ENCODE data around the gene CLOCK.
A peak's percentile ranks its signal among the peaks of the same experiment; 100 is the strongest.

Gene CLOCK

DNA sequence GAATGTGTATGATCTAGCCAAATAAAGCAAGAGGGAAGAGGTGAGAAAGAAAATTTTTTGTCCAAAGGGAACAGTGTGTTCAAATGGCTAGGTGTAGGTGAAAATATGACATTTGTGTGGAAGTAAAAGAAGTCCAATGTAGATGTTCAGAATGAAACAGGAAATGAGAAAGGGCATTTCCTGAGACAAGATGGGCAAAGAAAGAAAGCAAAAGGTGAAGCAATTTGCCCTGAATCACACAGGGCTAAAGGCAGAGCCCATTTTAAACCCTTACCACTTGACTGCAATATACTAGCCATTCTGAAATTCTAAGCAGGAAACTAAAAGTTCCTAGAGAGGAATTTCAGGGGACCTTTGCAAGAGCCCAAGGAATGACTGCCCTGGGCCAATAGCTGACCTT is 36.0 kb downstream of the CLOCK start:
- Histone ChIP-seq H3K27me3 (ENCODE audit: insufficient read depth, low read length) (no peaks in the 10 kb centered on the region), H3K9me3 (ENCODE audit: insufficient read depth, low read depth, low read length) (no peaks in the 10 kb centered on the region), H3K4me3 (ENCODE audit: low read length) (no peak overlapping the region), H3K36me3 (ENCODE audit: insufficient read depth, low read length) (peaks cover 6% of the 10 kb centered on the region; the same call in 1 of the 2 replicates), H3K27ac (ENCODE audit: low read depth, low read length) (no peak overlapping the region), H3K9ac (ENCODE audit: low read depth, low read length) (no peak overlapping the region), H3K4me1 (ENCODE audit: insufficient read depth, low read length) (peaks cover 8% of the 10 kb centered on the region)

DNA sequence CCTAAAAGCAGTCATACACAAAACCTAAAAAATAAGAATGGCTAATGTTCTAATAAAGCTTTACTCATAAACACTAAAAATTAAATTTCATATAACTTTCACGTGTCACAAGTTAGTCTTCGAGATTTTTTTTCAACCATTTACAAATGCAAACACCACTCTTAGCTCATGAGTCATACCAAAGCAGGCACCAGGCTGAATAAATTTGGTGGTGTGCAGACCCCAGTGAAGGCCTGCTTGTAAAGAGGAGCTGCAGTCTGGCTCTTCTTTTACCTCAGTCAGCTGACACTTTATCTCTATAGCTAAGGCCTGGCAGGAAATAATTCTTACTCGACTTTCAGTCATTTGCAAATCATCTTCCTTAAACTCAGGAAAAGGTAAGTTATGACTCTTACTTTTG is 37.4 kb downstream of the CLOCK start:
- 75% methylated on average over 3 of the region's 3 CpGs for WGBS
- Histone ChIP-seq H3K4me3 (ENCODE audit: low read length) (no peak overlapping the region), H3K9me3 (ENCODE audit: insufficient read depth, low read depth, low read length) (no peaks in the 10 kb centered on the region), H3K4me1 (ENCODE audit: insufficient read depth, low read length) (peaks cover 8% of the 10 kb centered on the region), H3K9ac (ENCODE audit: low read depth, low read length) (no peak overlapping the region), H3K36me3 (ENCODE audit: insufficient read depth, low read length) (peaks cover 7% of the 10 kb centered on the region; the same call in 1 of the 2 replicates), H3K27ac (ENCODE audit: low read depth, low read length) (peak overlapping the region; percentile 45; the same call in 1 of the 2 replicates), H3K27me3 (ENCODE audit: insufficient read depth, low read length) (no peaks in the 10 kb centered on the region)

DNA sequence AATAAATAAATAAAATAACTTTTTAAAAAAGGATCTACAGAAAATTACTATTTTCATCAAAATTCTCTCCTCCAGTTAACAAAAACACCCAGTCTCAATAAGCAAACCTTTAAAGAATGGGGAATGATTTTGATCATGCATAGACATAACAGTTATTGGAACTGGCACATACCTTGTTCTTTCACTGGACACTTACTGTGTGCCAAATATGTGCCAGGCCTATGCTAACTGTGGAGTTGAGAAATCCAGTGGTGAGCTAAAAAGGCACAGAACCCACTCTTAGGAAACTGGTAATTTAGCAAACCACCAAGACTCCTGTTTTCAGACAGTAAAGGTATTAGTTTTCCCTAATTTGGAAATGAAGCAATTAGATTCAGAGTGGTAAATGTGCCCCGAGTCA is 39.1 kb downstream of the CLOCK start:
- Histone ChIP-seq H3K9me3 (ENCODE audit: insufficient read depth, low read depth, low read length) (no peaks in the 10 kb centered on the region), H3K4me1 (ENCODE audit: insufficient read depth, low read length) (peaks cover 8% of the 10 kb centered on the region), H3K4me3 (ENCODE audit: low read length) (no peak overlapping the region), H3K36me3 (ENCODE audit: insufficient read depth, low read length) (peaks cover 7% of the 10 kb centered on the region; the same call in 1 of the 2 replicates), H3K27me3 (ENCODE audit: insufficient read depth, low read length) (no peaks in the 10 kb centered on the region), H3K9ac (ENCODE audit: low read depth, low read length) (no peak overlapping the region), H3K27ac (ENCODE audit: low read depth, low read length) (no peak overlapping the region)
- WGBS = 92% methylated on average over 1 of the region's 1 CpG

DNA sequence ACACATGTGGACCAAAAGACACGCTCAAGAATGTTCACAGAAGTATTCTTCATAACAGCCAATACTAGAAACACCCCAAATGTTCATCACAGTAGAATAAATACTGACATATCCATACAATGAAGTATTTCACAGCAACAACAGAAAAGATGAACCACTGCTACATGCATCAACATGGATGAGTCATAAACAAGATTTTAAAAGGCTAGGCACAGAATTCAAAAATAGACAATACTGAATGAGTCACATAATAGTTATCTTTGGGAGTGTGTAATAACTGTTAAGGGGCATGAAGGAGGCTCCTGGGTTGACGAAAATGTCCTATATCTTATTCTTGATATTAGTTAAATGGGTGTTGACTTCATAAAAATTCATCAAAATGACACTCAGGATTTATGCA is 43.5 kb downstream of the CLOCK start:
- Histone ChIP-seq H3K4me1 (ENCODE audit: insufficient read depth, low read length) (peaks cover 5% of the 10 kb centered on the region; the same call in 1 of the 2 replicates), H3K9me3 (ENCODE audit: insufficient read depth, low read depth, low read length) (no peaks in the 10 kb centered on the region), H3K27ac (ENCODE audit: low read depth, low read length) (no peak overlapping the region), H3K4me3 (ENCODE audit: low read length) (no peak overlapping the region), H3K9ac (ENCODE audit: low read depth, low read length) (no peak overlapping the region), H3K27me3 (ENCODE audit: insufficient read depth, low read length) (no peaks in the 10 kb centered on the region), H3K36me3 (ENCODE audit: insufficient read depth, low read length) (peaks cover 7% of the 10 kb centered on the region; the same call in 1 of the 2 replicates)
- WGBS = 97% methylated on average over 2 of the region's 2 CpGs

- 91% methylated on average over 2 of the region's 2 CpGs for WGBS
These were observed 46.6 kb downstream of the CLOCK start for GRCh38 chr4:55500072-55500471.

GRCh38 chr4:55499495-55499894 is 47.2 kb downstream of the CLOCK start:
- peaks cover 6% of the 10 kb centered on the region; the same call in 1 of the 2 replicates for H3K36me3 ChIP-seq (ENCODE audit: insufficient read depth, low read length)
- H3K4me3 ChIP-seq (ENCODE audit: low read length) = no peak overlapping the region
- H3K27me3 ChIP-seq (ENCODE audit: insufficient read depth, low read length) = no peaks in the 10 kb centered on the region
- H3K9ac ChIP-seq (ENCODE audit: low read depth, low read length) = no peak overlapping the region
- peaks cover 5% of the 10 kb centered on the region; the same call in 1 of the 2 replicates for H3K4me1 ChIP-seq (ENCODE audit: insufficient read depth, low read length)
- H3K27ac ChIP-seq (ENCODE audit: low read depth, low read length) = no peak overlapping the region
- no peaks in the 10 kb centered on the region; the same call in 1 of the 2 replicates for H3K9me3 ChIP-seq (ENCODE audit: insufficient read depth, low read depth, low read length)
- WGBS = 85% methylated on average over 10 of the region's 10 CpGs

More at GRCh38 chr4:55500072-55500471, 46.6 kb downstream of the CLOCK start:
- Histone ChIP-seq H3K4me1 (ENCODE audit: insufficient read depth, low read length) (peaks cover 5% of the 10 kb centered on the region; the same call in 1 of the 2 replicates), H3K9ac (ENCODE audit: low read depth, low read length) (no peak overlapping the region), H3K36me3 (ENCODE audit: insufficient read depth, low read length) (peaks cover under 1% of the 10 kb centered on the region; the same call in 1 of the 2 replicates), H3K27me3 (ENCODE audit: insufficient read depth, low read length) (no peaks in the 10 kb centered on the region), H3K27ac (ENCODE audit: low read depth, low read length) (no peak overlapping the region), H3K4me3 (ENCODE audit: low read length) (no peak overlapping the region), H3K9me3 (ENCODE audit: insufficient read depth, low read depth, low read length) (no peaks in the 10 kb centered on the region)

- Histone ChIP-seq H3K27me3 (ENCODE audit: insufficient read depth, low read length) (no peaks in the 10 kb centered on the region), H3K4me1 (ENCODE audit: insufficient read depth, low read length) (peaks cover 5% of the 10 kb centered on the region; the same call in 1 of the 2 replicates), H3K4me3 (ENCODE audit: low read length) (no peak overlapping the region), H3K27ac (ENCODE audit: low read depth, low read length) (no peak overlapping the region), H3K9me3 (ENCODE audit: insufficient read depth, low read depth, low read length) (no peaks in the 10 kb centered on the region; the same call in 1 of the 2 replicates), H3K9ac (ENCODE audit: low read depth, low read length) (no peak overlapping the region), H3K36me3 (ENCODE audit: insufficient read depth, low read length) (peaks cover 7% of the 10 kb centered on the region; the same call in 1 of the 2 replicates)
- 99% methylated on average over 2 of the region's 3 CpGs for WGBS
These were observed 48.7 kb downstream of the CLOCK start for GRCh38 chr4:55498051-55498450.

DNA sequence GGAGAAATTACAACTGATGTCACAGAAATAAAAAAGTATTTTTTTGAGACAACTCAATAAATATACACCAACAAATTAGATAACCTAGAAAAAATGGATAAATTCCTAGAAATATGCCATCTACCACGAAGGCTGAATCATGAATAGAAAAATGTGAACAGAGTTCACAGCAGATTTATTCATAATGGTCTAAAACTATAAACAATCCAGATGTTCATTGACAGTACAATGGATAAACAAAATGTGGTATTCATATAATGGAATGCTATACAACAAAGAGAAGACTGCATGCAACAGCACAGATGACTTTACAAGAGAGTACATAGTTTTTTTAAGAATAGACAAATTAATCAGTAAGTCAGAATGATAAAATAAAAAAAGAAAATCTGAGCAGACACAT is 55.2 kb downstream of the CLOCK start:
- Histone ChIP-seq H3K9me3 (ENCODE audit: insufficient read depth, low read depth, low read length) (peaks cover 8% of the 10 kb centered on the region; the same call in 1 of the 2 replicates), H3K36me3 (ENCODE audit: insufficient read depth, low read length) (peaks cover 34% of the 10 kb centered on the region), H3K4me1 (ENCODE audit: insufficient read depth, low read length) (no peaks in the 10 kb centered on the region), H3K27me3 (ENCODE audit: insufficient read depth, low read length) (no peaks in the 10 kb centered on the region), H3K9ac (ENCODE audit: low read depth, low read length) (no peak overlapping the region), H3K4me3 (ENCODE audit: low read length) (no peak overlapping the region), H3K27ac (ENCODE audit: low read depth, low read length) (no peak overlapping the region)
- no CpG with 5 or more reads among the region's 1 CpG for WGBS

- Histone ChIP-seq H3K4me3 (ENCODE audit: low read length) (no peak overlapping the region), H3K9ac (ENCODE audit: low read depth, low read length) (no peak overlapping the region), H3K27ac (ENCODE audit: low read depth, low read length) (no peak overlapping the region), H3K27me3 (ENCODE audit: insufficient read depth, low read length) (no peaks in the 10 kb centered on the region), H3K36me3 (ENCODE audit: insufficient read depth, low read length) (peaks cover 35% of the 10 kb centered on the region), H3K9me3 (ENCODE audit: insufficient read depth, low read depth, low read length) (peaks cover 8% of the 10 kb centered on the region; the same call in 1 of the 2 replicates), H3K4me1 (ENCODE audit: insufficient read depth, low read length) (peaks cover 4% of the 10 kb centered on the region)
- 95% methylated on average over 3 of the region's 3 CpGs for WGBS
These were observed 58.0 kb downstream of the CLOCK start for GRCh38 chr4:55488716-55489115.

- H3K9ac ChIP-seq (ENCODE audit: low read depth, low read length) = no peak overlapping the region
- peaks cover 8% of the 10 kb centered on the region; the same call in 1 of the 2 replicates for H3K9me3 ChIP-seq (ENCODE audit: insufficient read depth, low read depth, low read length)
- no peak overlapping the region for H3K27ac ChIP-seq (ENCODE audit: low read depth, low read length)
- no CpG with 5 or more reads among the region's 1 CpG for WGBS
- peaks cover 45% of the 10 kb centered on the region for H3K36me3 ChIP-seq (ENCODE audit: insufficient read depth, low read length)
- no peaks in the 10 kb centered on the region for H3K27me3 ChIP-seq (ENCODE audit: insufficient read depth, low read length)
- H3K4me1 ChIP-seq (ENCODE audit: insufficient read depth, low read length) = peaks cover 13% of the 10 kb centered on the region
- no peak overlapping the region for H3K4me3 ChIP-seq (ENCODE audit: low read length)
These were observed 60.9 kb downstream of the CLOCK start for GRCh38 chr4:55485821-55486220.

DNA sequence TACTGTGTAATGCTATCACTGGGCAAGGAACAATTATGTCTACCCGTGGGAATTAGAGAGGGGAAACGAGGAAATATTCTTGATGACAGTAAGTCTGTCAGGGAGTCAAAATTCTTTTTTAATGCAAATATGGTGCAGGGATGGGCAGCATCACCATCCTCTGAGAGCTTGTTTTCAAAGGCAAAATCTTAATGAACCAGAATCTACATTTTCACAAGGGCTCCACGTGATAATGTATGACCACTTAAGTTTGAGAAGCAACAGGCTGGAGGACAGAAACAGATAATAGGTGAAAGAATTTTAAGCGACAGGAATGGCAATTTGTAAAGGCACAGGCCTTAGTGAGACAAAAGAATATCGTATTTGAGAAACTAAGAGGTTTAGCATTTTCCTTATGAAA is 63.4 kb downstream of the CLOCK start:
- Histone ChIP-seq H3K27ac (ENCODE audit: low read depth, low read length) (peak overlapping the region; percentile 45; the same call in 1 of the 2 replicates), H3K27me3 (ENCODE audit: insufficient read depth, low read length) (no peaks in the 10 kb centered on the region), H3K4me3 (ENCODE audit: low read length) (no peak overlapping the region), H3K4me1 (ENCODE audit: insufficient read depth, low read length) (peaks cover 19% of the 10 kb centered on the region), H3K36me3 (ENCODE audit: insufficient read depth, low read length) (peaks cover 35% of the 10 kb centered on the region), H3K9me3 (ENCODE audit: insufficient read depth, low read depth, low read length) (no peaks in the 10 kb centered on the region), H3K9ac (ENCODE audit: low read depth, low read length) (no peak overlapping the region)
- WGBS = 28% methylated on average over 5 of the region's 5 CpGs

Measured in HUES64 (cell line).